HG03175 (cell line): ENCODE measurements around the gene HEPN1.

ENCODE experiments used
- ATAC-seq: cut with Tn5 transposase; IDR thresholded peaks from one replicate; pipeline ENCODE4 v1.9.1; 2021; ENCODE audit warnings: mild to moderate bottlenecking, moderate library complexity; ENCODE audit not compliant: unreplicated experiment

The HEPN1 gene

GRCh38 chr11:124899383-124900145 lies 19.5 kb upstream of the HEPN1 start:
- ATAC-seq = no peak

- ATAC-seq = no peak
Measured at GRCh38 chr11:124900464-124900863, 18.6 kb upstream of the HEPN1 start.

GRCh38 chr11:124902616-124903015 lies 16.4 kb upstream of the HEPN1 start:
- no peak for ATAC-seq

GRCh38 chr11:124915541-124916369 lies 3.3 kb upstream of the HEPN1 start:
- ATAC-seq = no peak

GRCh38 chr11:124916370-124916710 lies 2.7 kb upstream of the HEPN1 start:
- ATAC-seq = no peak

- ATAC-seq = no peak
Measured at GRCh38 chr11:124917115-124917637, 1.9 kb upstream of the HEPN1 start.

- no peak for ATAC-seq
Measured at GRCh38 chr11:124919898-124920297, 848 bp downstream of the HEPN1 start.

- ATAC-seq = no peak
Measured at GRCh38 chr11:124920356-124920755, 1.3 kb downstream of the HEPN1 start.

- peak; percentile 62 for ATAC-seq
Measured at GRCh38 chr11:124920870-124921609, 2.0 kb downstream of the HEPN1 start.

- ATAC-seq = no peak
Measured at GRCh38 chr11:124922831-124923230, 3.8 kb downstream of the HEPN1 start.

- ATAC-seq = no peak
Measured at GRCh38 chr11:124923296-124923695, 4.2 kb downstream of the HEPN1 start.

- no peak for ATAC-seq
Measured at GRCh38 chr11:124928942-124929665, 10.1 kb downstream of the HEPN1 start.

GRCh38 chr11:124930799-124931198 lies 11.7 kb downstream of the HEPN1 start:
- peak; percentile 92 for ATAC-seq

- ATAC-seq = no peak
Measured at GRCh38 chr11:124934862-124935547, 16.0 kb downstream of the HEPN1 start.

- no peak for ATAC-seq
Measured at GRCh38 chr11:124935548-124936514, 16.8 kb downstream of the HEPN1 start, which contains the start of gene HEPACAM. Gene HEPACAM (minus strand): TSS chr11:124936047. CDS start chr11:124936006, 41 bp downstream.

GRCh38 chr11:124937336-124937935 lies 18.4 kb downstream of the HEPN1 start:
- ATAC-seq = no peak

- no peak for ATAC-seq
Measured at GRCh38 chr11:124938206-124938765, 19.2 kb downstream of the HEPN1 start.

GRCh38 chr11:124938970-124939369 lies 19.9 kb downstream of the HEPN1 start:
- no peak for ATAC-seq
